Epidermal melanocyte (primary cell): ENCODE results near the gene BRINP1.

Source experiments
- DNase-seq: peaks from one replicate; pipeline ENCODE4 v3.0.0; 2011; ENCODE audit warnings: low spot score; ENCODE audit not compliant: insufficient read length

Gene BRINP1

GRCh38 chr9:119148855-119149254 is 220.4 kb downstream of the BRINP1 start:
- no peak for DNase-seq

- DNase-seq, result no peak
These were observed 231.8 kb downstream of the BRINP1 start for GRCh38 chr9:119137479-119137878.

GRCh38 chr9:119126040-119126439 is 243.2 kb downstream of the BRINP1 start:
- no peak for DNase-seq

GRCh38 chr9:119121899-119122298 is 247.3 kb downstream of the BRINP1 start:
- no peak for DNase-seq

GRCh38 chr9:119117409-119117808 is 251.8 kb downstream of the BRINP1 start:
- no peak for DNase-seq
